A549 (cell line): ENCODE data around the gene CRADD. TPM values are rescaled to one million over a fixed set of nuclear protein-coding genes. Genes with fewer than 3 reads are reported as not detected.
A peak's percentile ranks its signal among the peaks of the same experiment; 100 is the strongest.

Source experiments
- ATAC-seq, 2 experiments: fragments of 200-7000 bp in 1 of 2; fragments of >200 bp in 1 of 2; cut with Nextera tagmentation in 1 of 2; cut with Tn5 transposase in 1 of 2; 3 replicates each; pipeline versions ENCODE4 v1.8.0 to v1.9.1; 2018 to 2020; ENCODE audit warnings: mild to moderate bottlenecking in 1 of 2, moderate library complexity in 1 of 2
- CTCF ChIA-PET: fragments of 300-600 bp; sonication (Branson Sonifier 250); formaldehyde crosslinking; extraction: SDS; loops from one replicate; lab custom pipeline; 2021; ENCODE audit warnings: antibody characterized with exemption, inconsistent platforms; lab: Yijun Ruan, JAX
- POLR2A ChIA-PET: fragments of 350-600 bp; formaldehyde crosslinking; extraction: SDS; loops from one replicate; lab custom pipeline; 2021; ENCODE audit warnings: antibody characterized with exemption, inconsistent platforms; lab: Yijun Ruan, JAX
- DNase-seq, 2 experiments: peaks; one replicate each; pipeline versions ENCODE4 v3.0.0 to v3.0.0-alpha.2; 2011 to 2016; ENCODE audit warnings: low read depth in 1 of 2, low spot score in 1 of 2
- FAIRE-seq: peaks from 2 replicates; lab custom pipeline; 2011; peaks lifted over from hg19 to GRCh38; lab: Jason Lieb, UNC
- H3K27ac ChIP-seq, 2 experiments: fragments of >200 bp; sonication (Bioruptor Twin); formaldehyde crosslinking; 3 replicates each; pipeline ENCODE4 v1.5.1; 2016 to 2017
- H3K4me1 ChIP-seq: fragments of >200 bp; sonication (Bioruptor Twin); formaldehyde crosslinking; 3 replicates; pipeline ENCODE4 v1.6.1; 2016
- H3K4me2 ChIP-seq: fragments of >200 bp; sonication (Bioruptor Twin); formaldehyde crosslinking; 3 replicates; pipeline ENCODE4 v1.6.1; 2016
- H3K4me3 ChIP-seq: fragments of >200 bp; sonication (Bioruptor Twin); formaldehyde crosslinking; 3 replicates; pipeline ENCODE4 v1.5.1; 2016
- H3K9me3 ChIP-seq: fragments of >200 bp; sonication (Bioruptor Twin); formaldehyde crosslinking; 3 replicates; pipeline ENCODE4 v1.6.1; 2016
- ATOH8 ChIP-seq: fragments of 250-450 bp; sonication (Bioruptor Pico); IDR thresholded peaks from 2 replicates; pipeline ENCODE4 v1.5.0; 2020; ENCODE audit warnings: low read depth, mild to moderate bottlenecking, moderate library complexity
- BCL3 ChIP-seq: fragments of >200 bp; sonication (Bioruptor Twin); formaldehyde crosslinking; IDR thresholded peaks from 3 replicates; pipeline ENCODE4 v1.6.1; 2016
- BHLHE40 ChIP-seq: IDR thresholded peaks from 2 replicates; pipeline ENCODE4 v1.6.1; 2012; ENCODE audit warnings: low read depth, low read length, inconsistent platforms
- E2F6 ChIP-seq: IDR thresholded peaks from 2 replicates; pipeline ENCODE4 v1.6.1; 2012; ENCODE audit warnings: low read depth, borderline replicate concordance
- FOSL2 ChIP-seq, 2 experiments: fragments of 450-650 bp in 1 of 2; fragments of >200 bp in 1 of 2; sonication (Bioruptor Twin) in 1 of 2; formaldehyde crosslinking; IDR thresholded peaks; 2 replicates each; pipeline versions ENCODE4 v1.5.0 to v1.6.1; 2016 to 2020; ENCODE audit warnings: mild to moderate bottlenecking in 1 of 2, moderate library complexity in 1 of 2
- FOXS1 ChIP-seq: fragments of 250-450 bp; sonication (Bioruptor Pico); IDR thresholded peaks from 2 replicates; pipeline ENCODE4 v1.5.0; 2020; ENCODE audit warnings: mild to moderate bottlenecking, moderate library complexity
- HES2 ChIP-seq: fragments of >200 bp; sonication (Bioruptor Twin); formaldehyde crosslinking; IDR thresholded peaks from 2 replicates; pipeline ENCODE4 v1.6.1; 2016
- HOXB13 ChIP-seq: fragments of 250-450 bp; sonication (Bioruptor Pico); IDR thresholded peaks from 2 replicates; pipeline ENCODE4 v1.5.0; 2020; ENCODE audit warnings: low read depth, mild to moderate bottlenecking, moderate library complexity
- JUN ChIP-seq, 2 experiments: fragments of >200 bp; sonication (Bioruptor Twin); formaldehyde crosslinking; IDR thresholded peaks; 2 replicates in 1 of 2; 3 replicates in 1 of 2; pipeline ENCODE4 v1.6.1; 2016 to 2017
- JUNB ChIP-seq: fragments of >200 bp; sonication (Bioruptor Twin); formaldehyde crosslinking; IDR thresholded peaks from 2 replicates; pipeline ENCODE4 v1.6.1; 2016
- KDM1A ChIP-seq: fragments of 200-600 bp; sonication (generic); IDR thresholded peaks from 2 replicates; pipeline ENCODE4 v1.6.1; 2016; ENCODE audit warnings: low read depth, mild to moderate bottlenecking
- MYC ChIP-seq: IDR thresholded peaks from 2 replicates; pipeline ENCODE4 v1.6.1; 2012; ENCODE audit warnings: mild to moderate bottlenecking, inconsistent platforms, low read length, improper control_type of control experiment, borderline replicate concordance
- NPAS2 ChIP-seq: fragments of 250-450 bp; sonication (Bioruptor Pico); IDR thresholded peaks from 2 replicates; pipeline ENCODE4 v1.8.0; 2022; ENCODE audit warnings: mild to moderate bottlenecking, moderate library complexity, borderline replicate concordance
- USF2 ChIP-seq: fragments of 450-650 bp; IDR thresholded peaks from 2 replicates; pipeline ENCODE4 v1.6.1; 2014; ENCODE audit warnings: antibody characterized with exemption
- ZC3H11A ChIP-seq: fragments of 450-650 bp; IDR thresholded peaks from 2 replicates; pipeline ENCODE4 v1.6.1; 2014; ENCODE audit warnings: antibody characterized with exemption, mild to moderate bottlenecking
- ZFP36 ChIP-seq: fragments of 450-650 bp; IDR thresholded peaks from 2 replicates; pipeline ENCODE4 v1.6.1; 2014; ENCODE audit warnings: borderline replicate concordance; ENCODE audit not compliant: partially characterized antibody
- ZNF302 ChIP-seq: fragments of 250-450 bp; sonication (Bioruptor Pico); IDR thresholded peaks from 2 replicates; pipeline ENCODE4 v1.9.0; 2021; ENCODE audit warnings: inconsistent platforms, mild to moderate bottlenecking, moderate library complexity
- WGBS: methylation state at CpG from one replicate; pipeline ENCODE4 v1.1.6; 2017; ENCODE audit errors: missing lambda C conversion rate; 5-methylcytosine and 5-hydroxymethylcytosine counted together
- polyA plus RNA-seq, 4 experiments: library from polyadenylated mRNA; depleted of rRNA in 3 of 4; stranded (reverse); fragments of >200 nt; fragmentation: RNase III in 1 of 4; extraction: RNeasy Plus Mini Kit Qiagen cat#74134 plus additional on column Dnase treatment in 1 of 4; gene quantifications; 2 replicates in 3 of 4; 3 replicates in 1 of 4; pipeline ENCODE4 v1.2.3, GENCODE V29; 2011 to 2017

The CRADD gene
- polyA plus RNA-seq, 2 of the 4 experiments (the other 2 are of a cell fraction), result 13.2 to 23.0 TPM

DNA sequence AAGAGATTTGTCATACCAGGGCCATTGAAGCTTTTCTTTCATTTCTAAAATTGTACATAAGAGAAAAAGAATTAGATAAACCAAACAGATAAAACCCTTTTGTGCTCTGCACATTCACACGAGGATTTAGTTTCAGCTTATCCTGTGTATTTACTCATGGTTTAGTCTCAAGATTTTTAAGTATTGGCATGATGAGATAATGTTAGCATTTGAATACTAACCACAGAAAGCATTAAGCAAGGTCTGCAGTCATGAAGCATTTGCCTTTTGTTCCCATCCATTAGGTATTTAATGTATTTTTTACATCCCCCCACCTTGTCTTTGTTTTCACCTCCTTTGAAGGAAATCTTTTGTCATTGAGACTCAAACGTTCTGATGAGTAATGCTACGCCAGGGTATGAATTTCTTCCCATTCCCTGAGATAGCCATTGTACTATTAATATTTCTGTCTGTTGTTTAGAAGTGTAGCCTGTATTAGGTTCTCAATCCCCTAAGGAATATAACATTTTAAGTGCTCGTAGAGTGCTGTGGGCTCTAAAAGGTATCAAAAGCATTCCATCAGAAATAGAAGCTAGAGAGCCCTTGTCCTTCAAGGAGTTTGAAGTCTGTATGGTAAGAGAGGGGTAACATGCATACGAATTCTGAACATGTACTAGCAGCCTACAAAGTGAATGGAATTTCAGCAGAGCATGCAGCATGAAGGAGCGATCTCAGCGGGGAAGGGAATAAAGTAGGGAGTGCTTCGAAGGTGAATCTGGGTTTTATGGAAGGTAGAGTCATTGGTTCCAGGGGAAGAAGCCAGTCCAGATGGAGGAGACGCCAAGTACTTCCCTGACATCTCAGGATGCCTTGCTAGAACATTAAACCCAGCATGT, 22.3 kb downstream of the CRADD start:
- H3K27ac ChIP-seq, result peak overlapping the region in 1 of 2 experiments; percentile 65; a peak in 2 of 6 replicates
- ChIA-PET POLR2A (interaction anchor here (1.0 to 1.6 kb wide), 2 partner anchors 23 to 128 kb away, joined by 3 to 4 read pairs; partner anchors contain the start of gene CRADD), CTCF (interaction anchor here (0.7 to 1.8 kb wide), 6 partner anchors 11 to 404 kb away, joined by 3 to 6 read pairs (median 3); no protein-coding TSS in a partner anchor)
- no peak for DNase-seq
- no peaks in the 10 kb centered on the region for H3K9me3 ChIP-seq
- no peak for TF ChIP-seq KDM1A
- TF ChIP-seq HOXB13, result no peak
- TF ChIP-seq E2F6, result no peak
- TF ChIP-seq JUNB, result no peak
- TF ChIP-seq NPAS2 (CRISPR knock-in tag), result no peak
- TF ChIP-seq ZFP36, result no peak
- no peak for TF ChIP-seq BCL3
- no peak for TF ChIP-seq USF2
- no peak for TF ChIP-seq ZC3H11A
- TF ChIP-seq HES2, result no peak
- TF ChIP-seq ZNF302 (CRISPR knock-in tag), result no peak
- peak in 1 of 2 experiments; percentile 43; a peak in 2 of 6 replicates for ATAC-seq
- 71% methylated on average over 9 of the region's 9 CpGs for WGBS
- FAIRE-seq, result no peak
- peak overlapping the region; percentile 25 for H3K4me2 ChIP-seq
- H3K4me1 ChIP-seq, result peaks cover 39% of the 10 kb centered on the region
- H3K4me3 ChIP-seq, result no peak overlapping the region

- Histone ChIP-seq H3K4me1 (peaks cover 52% of the 10 kb centered on the region), H3K4me3 (no peak overlapping the region), H3K4me2 (no peak overlapping the region), H3K27ac (peak overlapping the region in 1 of 2 experiments; percentile 67; a peak in 2 of 6 replicates), H3K9me3 (no peaks in the 10 kb centered on the region)
- TF ChIP-seq MYC, result no peak
- TF ChIP-seq E2F6, result no peak
- no peak for TF ChIP-seq JUN (IDR thresholded peaks at IDR 0.05)
- WGBS, result 89% methylated on average over 3 of the region's 3 CpGs
- FAIRE-seq (no peak), ATAC-seq (no peak), DNase-seq (no peak)
- CTCF ChIA-PET, result no interaction called here
- POLR2A ChIA-PET, result no interaction called here
Measured at GRCh38 chr12:93702707-93703315, 25.6 kb downstream of the CRADD start.

DNA sequence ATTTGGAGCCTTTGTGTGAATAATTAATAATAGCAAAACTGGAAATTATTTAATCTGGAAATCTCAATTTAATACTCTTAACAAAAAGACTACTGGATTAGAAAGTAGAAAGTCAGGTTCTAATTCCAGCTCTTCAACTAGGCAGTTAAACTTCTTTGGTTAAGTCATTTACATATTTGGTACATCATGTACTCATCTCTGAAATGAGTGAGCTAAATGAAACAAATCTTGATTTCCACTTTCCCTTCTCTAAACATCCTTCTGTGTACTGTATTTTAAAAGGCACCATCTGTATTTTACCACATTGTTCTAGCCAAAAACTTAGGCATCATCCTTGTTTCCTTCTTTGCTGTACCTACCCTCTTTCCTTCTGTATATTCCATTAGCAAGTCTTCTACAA, 26.9 kb downstream of the CRADD start:
- Histone ChIP-seq H3K4me1 (peaks cover 44% of the 10 kb centered on the region), H3K9me3 (peaks cover 6% of the 10 kb centered on the region; the same call in 1 of the 3 replicates), H3K27ac (no peak overlapping the region), H3K4me3 (no peak overlapping the region), H3K4me2 (no peak overlapping the region)
- no peak for DNase-seq
- POLR2A ChIA-PET, result no interaction called here
- no peak for FAIRE-seq
- no peak for ATAC-seq
- TF ChIP-seq ATOH8 (CRISPR knock-in tag), result no peak
- no peak for TF ChIP-seq FOXS1 (CRISPR knock-in tag)
- TF ChIP-seq BHLHE40, result no peak
- no peak for TF ChIP-seq FOSL2 (IDR thresholded peaks at IDR 0.05)
- TF ChIP-seq FOSL2 (CRISPR knock-in tag; IDR thresholded peaks at IDR 0.05), result no peak
- TF ChIP-seq KDM1A, result no peak
- TF ChIP-seq JUNB, result no peak
- CTCF ChIA-PET, result interaction anchor here (1.2 kb wide), 1 partner anchor 201 kb away, joined by 3 read pairs; no protein-coding TSS in a partner anchor
